Measurements from ENCODE around the gene TRIM29. TPM values are rescaled to one million over a fixed set of nuclear protein-coding genes. Genes with fewer than 3 reads are reported as not detected.

Gene TRIM29
- total RNA-seq, 2 experiments from 2014 or later, result not detected

DNA sequence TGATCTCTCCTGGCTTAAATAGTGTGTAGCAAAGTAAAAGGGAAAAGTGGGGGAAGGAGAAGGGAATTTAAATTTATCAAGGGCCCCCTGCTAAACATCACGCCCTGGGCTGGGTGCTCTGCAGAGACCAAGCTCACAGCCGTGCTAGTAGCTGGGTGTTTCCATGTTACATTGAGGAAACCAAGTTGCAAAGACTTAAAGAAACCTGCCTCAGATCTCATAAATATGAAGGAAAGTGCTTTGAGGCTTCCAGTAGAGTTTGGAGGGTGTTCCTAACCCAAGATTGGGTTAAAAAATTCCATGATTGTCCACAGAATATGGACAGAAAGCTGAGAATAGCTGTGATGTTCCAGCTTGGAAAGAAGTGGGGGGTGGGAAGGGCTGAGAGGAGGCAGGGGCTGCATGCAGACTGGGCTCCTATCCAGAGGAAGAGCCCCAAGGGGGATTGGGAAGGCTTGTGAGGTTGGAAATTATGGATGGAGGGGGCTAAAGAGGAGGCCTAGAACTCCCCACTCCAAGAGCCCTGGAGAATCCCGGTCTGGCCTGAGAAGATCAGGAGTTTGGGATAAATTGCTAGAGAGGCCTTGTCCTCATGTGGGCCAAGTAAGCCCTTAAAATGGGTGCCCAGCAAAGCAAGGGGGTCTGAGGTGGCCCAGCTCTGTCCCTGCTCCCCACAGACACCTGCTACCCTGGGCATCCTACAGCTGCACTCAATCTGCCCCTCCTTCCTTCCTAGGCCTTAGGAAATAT lies 48.0 kb upstream of the TRIM29 start:
- Mint-ChIP-seq H3K9me3 (no peaks in the 10 kb centered on the region), H3K27ac (no peak overlapping the region), H3K4me3 (no peak overlapping the region), H3K27me3 (peaks cover 24% of the 10 kb centered on the region), H3K4me1 (ENCODE audit: low read depth) (no peaks in the 10 kb centered on the region), H3K36me3 (ENCODE audit: low read depth) (no peaks in the 10 kb centered on the region)
- ChIA-PET POLR2A (no interaction called here), CTCF (no interaction called here)
- Histone ChIP-seq H3K36me3 (ENCODE audit: insufficient read depth, low read length) (no peaks in the 10 kb centered on the region), H3K27ac (ENCODE audit: low read depth in 1 of 2, low read length in 2 of 2) (no peak overlapping the region), H3K27me3 (ENCODE audit: control insufficient read depth in 1 of 2, insufficient read depth in 2 of 2, low read length in 2 of 2) (peaks cover 0 to 2% of the 10 kb centered on the region in 2 experiments), H3K4me1 (ENCODE audit: insufficient read depth, low read length) (no peaks in the 10 kb centered on the region), H3K9me3 (ENCODE audit: control insufficient read depth in 1 of 2, insufficient read depth in 1 of 2, low read length in 2 of 2) (no peaks in the 10 kb centered on the region), H3K4me3 (ENCODE audit: low read length) (no peak overlapping the region)
- TF ChIP-seq, protein P1, sequence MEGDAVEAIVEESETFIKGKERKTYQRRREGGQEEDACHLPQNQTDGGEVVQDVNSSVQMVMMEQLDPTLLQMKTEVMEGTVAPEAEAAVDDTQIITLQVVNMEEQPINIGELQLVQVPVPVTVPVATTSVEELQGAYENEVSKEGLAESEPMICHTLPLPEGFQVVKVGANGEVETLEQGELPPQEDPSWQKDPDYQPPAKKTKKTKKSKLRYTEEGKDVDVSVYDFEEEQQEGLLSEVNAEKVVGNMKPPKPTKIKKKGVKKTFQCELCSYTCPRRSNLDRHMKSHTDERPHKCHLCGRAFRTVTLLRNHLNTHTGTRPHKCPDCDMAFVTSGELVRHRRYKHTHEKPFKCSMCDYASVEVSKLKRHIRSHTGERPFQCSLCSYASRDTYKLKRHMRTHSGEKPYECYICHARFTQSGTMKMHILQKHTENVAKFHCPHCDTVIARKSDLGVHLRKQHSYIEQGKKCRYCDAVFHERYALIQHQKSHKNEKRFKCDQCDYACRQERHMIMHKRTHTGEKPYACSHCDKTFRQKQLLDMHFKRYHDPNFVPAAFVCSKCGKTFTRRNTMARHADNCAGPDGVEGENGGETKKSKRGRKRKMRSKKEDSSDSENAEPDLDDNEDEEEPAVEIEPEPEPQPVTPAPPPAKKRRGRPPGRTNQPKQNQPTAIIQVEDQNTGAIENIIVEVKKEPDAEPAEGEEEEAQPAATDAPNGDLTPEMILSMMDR (IDR thresholded peaks at IDR 0.05), result no peak
- intact Hi-C loops (cut with DNase I, micrococcal nuclease), result no loop called here
- DNase-seq, result peak in 1 of 14 experiments; percentile 0
- no peak for ATAC-seq (ENCODE audit: poor library complexity)

DNA sequence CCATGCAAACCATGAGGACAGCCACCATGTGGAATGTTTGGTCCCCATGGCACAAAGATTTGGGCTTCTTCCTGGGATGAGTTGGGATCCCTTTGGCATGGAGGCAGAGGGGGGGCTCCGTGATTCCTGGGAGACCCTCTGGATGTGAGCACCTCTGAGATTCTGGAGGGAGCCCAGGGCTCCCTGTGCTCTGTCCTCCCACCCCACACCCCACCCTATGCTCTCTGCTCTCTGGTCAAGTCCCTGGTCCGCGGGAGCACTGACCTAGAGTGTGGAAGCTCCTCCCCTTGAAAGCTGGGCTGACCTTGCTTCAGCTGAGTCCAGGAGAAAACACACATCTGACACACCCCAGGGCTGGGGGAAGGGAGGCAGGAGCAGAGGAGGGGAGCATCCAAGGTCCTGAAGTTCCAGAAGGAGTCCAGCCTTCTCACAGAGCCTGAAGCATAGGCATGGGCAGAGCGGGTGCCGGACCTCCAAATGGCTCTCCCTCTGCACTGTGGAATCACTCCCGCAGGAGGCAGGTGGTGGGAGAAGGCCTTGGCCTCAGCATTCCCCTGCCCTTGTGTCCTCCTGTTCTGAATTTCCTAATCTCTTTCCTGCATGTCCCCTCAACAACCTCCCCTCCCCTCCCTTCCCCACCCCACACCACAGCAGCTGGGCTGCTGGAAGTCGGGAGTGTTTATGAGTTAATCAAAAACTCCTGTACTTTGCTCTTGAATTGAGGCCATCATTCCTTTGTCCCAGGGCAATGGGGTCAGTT lies 47.2 kb upstream of the TRIM29 start:
- Histone ChIP-seq H3K4me3 (ENCODE audit: low read length) (no peak overlapping the region), H3K9me3 (ENCODE audit: control insufficient read depth in 1 of 2, insufficient read depth in 1 of 2, low read length in 2 of 2) (no peaks in the 10 kb centered on the region), H3K27ac (ENCODE audit: low read depth in 1 of 2, low read length in 2 of 2) (no peak overlapping the region), H3K4me1 (ENCODE audit: insufficient read depth, low read length) (no peaks in the 10 kb centered on the region), H3K36me3 (ENCODE audit: insufficient read depth, low read length) (no peaks in the 10 kb centered on the region), H3K27me3 (ENCODE audit: control insufficient read depth in 1 of 2, insufficient read depth in 2 of 2, low read length in 2 of 2) (peaks cover 0 to 2% of the 10 kb centered on the region in 2 experiments)
- intact Hi-C loops (cut with DNase I, micrococcal nuclease), result no loop called here
- H3K4me3 Mint-ChIP-seq, result no peak overlapping the region
- no peak overlapping the region for H3K27ac Mint-ChIP-seq
- no peaks in the 10 kb centered on the region for H3K4me1 Mint-ChIP-seq (ENCODE audit: low read depth)
- ATAC-seq (ENCODE audit: poor library complexity) (no peak), DNase-seq (peak in 1 of 14 experiments; percentile 7)
- H3K36me3 Mint-ChIP-seq (ENCODE audit: low read depth), result no peaks in the 10 kb centered on the region
- POLR2A ChIA-PET, result no interaction called here
- CTCF ChIA-PET, result no interaction called here
- no peaks in the 10 kb centered on the region for H3K9me3 Mint-ChIP-seq
- TF ChIP-seq, protein P1 (IDR thresholded peaks at IDR 0.05), result no peak
- H3K27me3 Mint-ChIP-seq, result peaks cover 26% of the 10 kb centered on the region

DNA sequence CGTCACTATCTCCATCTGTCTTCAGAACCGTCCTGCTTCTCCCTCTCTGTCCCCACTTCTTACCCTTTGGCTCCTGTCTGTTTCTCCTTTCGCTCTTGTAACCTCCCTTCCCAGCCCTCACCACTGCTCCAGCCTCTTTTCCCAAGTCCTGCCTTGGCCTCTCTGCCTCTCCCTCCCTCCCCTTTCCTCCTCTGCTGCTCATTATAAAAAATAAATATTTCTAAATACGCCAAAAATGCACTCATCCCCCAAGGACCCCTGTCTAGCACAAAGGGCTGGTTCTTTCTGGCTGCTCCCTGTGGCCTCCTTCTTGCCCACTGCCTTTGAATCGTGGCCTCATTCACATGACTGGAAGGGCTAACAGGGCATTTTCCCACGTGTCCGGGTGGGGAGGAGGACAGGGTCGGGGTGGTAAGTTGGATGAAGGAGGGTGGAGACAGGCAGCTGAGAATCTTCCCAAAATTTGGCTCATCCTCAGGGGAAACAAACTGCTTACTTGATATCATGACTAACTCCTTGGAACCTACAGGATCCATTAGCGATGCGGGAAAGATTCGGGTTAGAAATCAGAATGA lies 46.5 kb upstream of the TRIM29 start:
- H3K4me3 Mint-ChIP-seq, result no peak overlapping the region

More for the DNA sequence above, 46.5 kb upstream of the TRIM29 start:
- no peak overlapping the region for H3K27ac Mint-ChIP-seq
- TF ChIP-seq, protein P1 (IDR thresholded peaks at IDR 0.05), result no peak
- intact Hi-C loops (cut with DNase I, micrococcal nuclease), result no loop called here
- Histone ChIP-seq H3K4me1 (ENCODE audit: insufficient read depth, low read length) (no peaks in the 10 kb centered on the region), H3K36me3 (ENCODE audit: insufficient read depth, low read length) (no peaks in the 10 kb centered on the region), H3K9me3 (ENCODE audit: control insufficient read depth in 1 of 2, insufficient read depth in 1 of 2, low read length in 2 of 2) (no peaks in the 10 kb centered on the region), H3K27me3 (ENCODE audit: control insufficient read depth in 1 of 2, insufficient read depth in 2 of 2, low read length in 2 of 2) (peaks cover 0 to 2% of the 10 kb centered on the region in 2 experiments), H3K4me3 (ENCODE audit: low read length) (no peak overlapping the region), H3K27ac (ENCODE audit: low read depth in 1 of 2, low read length in 2 of 2) (no peak overlapping the region)
- DNase-seq, result peak in 1 of 14 experiments; percentile 20
- H3K9me3 Mint-ChIP-seq, result no peaks in the 10 kb centered on the region
- no peaks in the 10 kb centered on the region for H3K36me3 Mint-ChIP-seq (ENCODE audit: low read depth)
- ChIA-PET POLR2A (no interaction called here), CTCF (no interaction called here)
- ATAC-seq (ENCODE audit: poor library complexity), result no peak
- H3K27me3 Mint-ChIP-seq, result peaks cover 32% of the 10 kb centered on the region
- H3K4me1 Mint-ChIP-seq (ENCODE audit: low read depth), result no peaks in the 10 kb centered on the region

Measured in CD4-positive, alpha-beta T cell (primary cell).